Sigmoid colon (tissue), 4 donors: ENCODE results near the gene MST1.

Experiments used
- CTCF ChIP-seq, 4 experiments: fragments of 450-650 bp in 3 of 4; fragments of 200-600 bp in 1 of 4; IDR thresholded peaks; one replicate each; pipeline ENCODE4 v1.5.1; 2016 to 2019; ENCODE audit warnings: antibody characterized with exemption in 4 of 4, mild to moderate bottlenecking in 3 of 4, moderate library complexity in 2 of 4
- POLR2A ChIP-seq, 2 donors: fragments of 450-650 bp; IDR thresholded peaks; one replicate each; pipeline ENCODE4 v1.6.1; 2016; ENCODE audit warnings: antibody characterized with exemption in 2 of 2, mild to moderate bottlenecking in 2 of 2, moderate library complexity in 2 of 2
- POLR2AphosphoS5 ChIP-seq, 4 donors: sonication (generic); formaldehyde crosslinking; IDR thresholded peaks; one replicate each; pipeline ENCODE4 v1.6.1; 2017; ENCODE audit warnings: antibody characterized with exemption in 4 of 4

- no peak for TF ChIP-seq CTCF (IDR thresholded peaks at IDR 0.05)
- no peak for TF ChIP-seq POLR2AphosphoS5 (IDR thresholded peaks at IDR 0.05)
- no peak for TF ChIP-seq POLR2A (IDR thresholded peaks at IDR 0.05)
Measured at GRCh38 chr3:49727924-49728361, 38.7 kb upstream of the MST1 start.
